Activated CD4-positive, alpha-beta T cell treated with anti-CD3 and anti-CD28 coated beads for 24 hours (primary cell): ENCODE data around the gene DAB1.

Source experiments
- DNase-seq, 2 donors: peaks; one replicate each; pipeline ENCODE4 v3.0.0-alpha.2; 2020; ENCODE audit warnings: low read depth in 2 of 2

DAB1 gene

GRCh38 chr1:57024855-57025254, 399.0 kb downstream of the DAB1 start:
- DNase-seq: no peak

GRCh38 chr1:57024428-57024827, 399.4 kb downstream of the DAB1 start:
- no peak for DNase-seq

- no peak for DNase-seq
Measured at GRCh38 chr1:57020216-57020615, 403.6 kb downstream of the DAB1 start.

GRCh38 chr1:57019236-57019839, 404.5 kb downstream of the DAB1 start:
- no peak for DNase-seq

- DNase-seq: no peak
Measured at GRCh38 chr1:57018119-57018518, 405.7 kb downstream of the DAB1 start.

GRCh38 chr1:57017717-57018116, 406.1 kb downstream of the DAB1 start:
- DNase-seq: no peak

GRCh38 chr1:57017200-57017599, 406.7 kb downstream of the DAB1 start:
- DNase-seq: no peak

GRCh38 chr1:57015071-57015470, 408.8 kb downstream of the DAB1 start:
- DNase-seq: no peak

- no peak for DNase-seq
Measured at GRCh38 chr1:57013522-57013921, 410.3 kb downstream of the DAB1 start.

GRCh38 chr1:57012315-57012714, 411.5 kb downstream of the DAB1 start:
- no peak for DNase-seq

GRCh38 chr1:57010511-57010910, 413.3 kb downstream of the DAB1 start:
- DNase-seq: no peak

- DNase-seq: no peak
Measured at GRCh38 chr1:57007948-57008347, 415.9 kb downstream of the DAB1 start.

GRCh38 chr1:57007472-57007871, 416.4 kb downstream of the DAB1 start:
- no peak for DNase-seq

GRCh38 chr1:57003398-57004139, 420.3 kb downstream of the DAB1 start:
- DNase-seq: no peak

GRCh38 chr1:56995414-56996100, 428.3 kb downstream of the DAB1 start:
- DNase-seq: no peak

- no peak for DNase-seq
Measured at GRCh38 chr1:56993475-56993874, 430.4 kb downstream of the DAB1 start.

- no peak for DNase-seq
Measured at GRCh38 chr1:56992318-56993125, 431.3 kb downstream of the DAB1 start.

GRCh38 chr1:56991576-56991975, 432.3 kb downstream of the DAB1 start:
- no peak for DNase-seq

- DNase-seq: no peak
Measured at GRCh38 chr1:56986397-56986796, 437.5 kb downstream of the DAB1 start.

- no peak for DNase-seq
Measured at GRCh38 chr1:56985857-56986256, 438.0 kb downstream of the DAB1 start.

GRCh38 chr1:56983484-56983883, 440.4 kb downstream of the DAB1 start:
- DNase-seq: no peak
